HepG2 (cell line): ENCODE results near the gene RPL37. TPM values are rescaled to one million over a fixed set of nuclear protein-coding genes. Genes with fewer than 3 reads are reported as not detected.

ENCODE experiments used
- CCAR2 ChIP-seq: fragments of 200-400 bp; formaldehyde crosslinking; optimal IDR thresholded peaks from 2 replicates; pipeline ENCODE3; 2018; ENCODE audit warnings: low read depth, mild to moderate bottlenecking, low read length, moderate library complexity
- GRHL1 ChIP-seq: sonication (generic); formaldehyde crosslinking; conservative IDR thresholded peaks from 2 replicates; pipeline ENCODE4 v1.8.0; 2022; ENCODE audit warnings: missing genetic modification reagents
- KDM5B ChIP-seq: sonication (generic); formaldehyde crosslinking; IDR thresholded peaks from 2 replicates; pipeline ENCODE4 v1.4.0; 2020; ENCODE audit warnings: missing genetic modification reagents, mild to moderate bottlenecking, borderline replicate concordance
- MAFF ChIP-seq: IDR thresholded peaks from 2 replicates; pipeline ENCODE4 v1.6.1; 2011; ENCODE audit warnings: low read depth, low read length, improper control_type of control experiment
- SATB2 ChIP-seq: sonication (generic); formaldehyde crosslinking; IDR thresholded peaks from 2 replicates; pipeline ENCODE4 v1.5.0; 2020; ENCODE audit warnings: missing genetic modification reagents
- SMAD1 ChIP-seq: sonication (generic); formaldehyde crosslinking; IDR thresholded peaks from 2 replicates; pipeline ENCODE4 v1.4.0; 2020; ENCODE audit warnings: missing genetic modification reagents, low read depth, mild to moderate bottlenecking, borderline replicate concordance
- SRY ChIP-seq: sonication (generic); formaldehyde crosslinking; IDR thresholded peaks from 2 replicates; pipeline ENCODE4 v1.8.0; 2022; ENCODE audit warnings: mild to moderate bottlenecking, missing genetic modification reagents
- ZKSCAN5 ChIP-seq: sonication (generic); formaldehyde crosslinking; IDR thresholded peaks from 2 replicates; pipeline ENCODE4 v1.5.1; 2020; ENCODE audit warnings: mild to moderate bottlenecking, missing genetic modification reagents
- ZNF317 ChIP-seq: sonication (generic); formaldehyde crosslinking; IDR thresholded peaks from 2 replicates; pipeline ENCODE4 v1.5.0; 2020; ENCODE audit warnings: mild to moderate bottlenecking, missing genetic modification reagents
- ZNF318 ChIP-seq: sonication (generic); formaldehyde crosslinking; IDR thresholded peaks from 2 replicates; pipeline ENCODE4 v1.4.0; 2020; ENCODE audit warnings: mild to moderate bottlenecking, missing genetic modification reagents
- ZNF33B ChIP-seq: sonication (generic); formaldehyde crosslinking; IDR thresholded peaks from 2 replicates; pipeline ENCODE4 v1.5.1; 2020; ENCODE audit warnings: mild to moderate bottlenecking, missing genetic modification reagents
- ZNF7 ChIP-seq: IDR thresholded peaks from 2 replicates; pipeline ENCODE4 v1.6.1; 2016; ENCODE audit warnings: missing biosample characterization, missing genetic modification reagents
- polyA plus RNA-seq, 8 experiments: library from polyadenylated mRNA; depleted of rRNA in 3 of 8; stranded (reverse) in 7 of 8; unstranded in 1 of 8; fragments of >200 nt; fragmentation: Illumina TruSeq in 4 of 8; extraction: Trizol in 4 of 8; gene quantifications; 2 replicates each; pipeline versions ENCODE4 v1.2.1 to v1.2.3, GENCODE V29; 2011 to 2016; ENCODE audit warnings: low read depth in 4 of 8, missing spikeins in 1 of 8, mixed read lengths in 1 of 8; ENCODE audit not compliant: insufficient read depth in 1 of 8
- total RNA-seq, 5 experiments: library from RNA; depleted of rRNA; stranded (reverse); fragments of >200 nt; fragmentation: Illumina TruSeq; extraction: Trizol; gene quantifications; 2 replicates each; pipeline ENCODE4 v1.2.3, GENCODE V29; 2016; ENCODE audit warnings: low read depth in 1 of 5
- TF ChIP-seq, protein P1 (sequence below): IDR thresholded peaks from 2 replicates; pipeline ENCODE4 v1.6.1; 2016; ENCODE audit warnings: low read depth
- TF ChIP-seq, protein P2 (sequence below): sonication (generic); formaldehyde crosslinking; IDR thresholded peaks from 2 replicates; pipeline ENCODE4 v1.4.0; 2020; ENCODE audit warnings: missing genetic modification reagents, borderline replicate concordance

RPL37 gene
- total and polyA plus RNA-seq, 2 of the 13 experiments (the other 11 are each of a cell fraction or from before 2014, with no cell fraction given), result 1,981 to 3,367 TPM

DNA sequence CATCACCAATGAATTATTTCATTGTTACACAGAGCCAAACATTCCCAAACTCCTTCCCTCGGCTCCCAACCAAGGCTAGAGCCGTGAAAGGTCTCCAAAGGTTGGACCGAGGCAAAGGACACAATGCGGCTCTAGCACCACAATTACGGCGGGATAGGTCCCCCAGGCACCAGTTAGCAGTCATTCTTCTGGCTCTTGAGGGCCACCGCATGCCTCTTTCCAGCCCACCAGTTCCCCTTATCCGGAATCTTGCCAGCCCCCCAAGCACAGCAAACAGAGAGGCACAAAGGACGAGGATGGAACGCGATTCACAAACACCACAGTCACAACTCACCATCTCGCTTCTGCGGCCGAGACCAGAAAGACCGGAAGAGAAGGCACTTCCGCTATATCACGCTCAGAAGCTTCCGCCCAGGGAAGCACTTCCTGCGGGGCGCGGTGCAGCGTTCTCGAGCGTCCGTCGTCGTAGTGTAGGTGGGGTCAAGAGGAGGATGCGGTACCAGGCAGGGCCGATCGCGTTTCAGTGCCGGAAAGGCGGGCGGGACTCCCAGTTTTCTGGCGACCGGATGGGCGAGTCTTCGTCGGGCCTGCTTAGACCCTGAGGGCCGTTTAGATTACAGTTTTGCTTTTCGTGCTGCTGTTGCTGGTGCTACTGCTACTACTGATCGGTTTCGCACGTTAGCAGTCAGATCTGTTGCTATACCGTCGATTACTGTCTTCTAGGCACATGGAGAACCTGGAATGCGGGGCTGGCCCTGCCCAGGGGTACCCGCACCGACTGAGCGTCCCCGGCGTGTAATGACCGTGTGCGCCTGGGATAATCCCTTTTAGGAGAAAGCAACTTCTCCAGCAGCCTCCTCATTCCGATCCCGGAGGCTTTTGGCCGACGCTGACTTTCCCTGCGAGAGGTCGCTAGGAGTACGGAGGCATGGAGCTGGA, at the start of gene RPL37 (continued):
- TF ChIP-seq ZKSCAN5 (CRISPR knock-in tag) (no peak), ZNF7 (CRISPR knock-in tag) (no peak), MAFF (no peak), CCAR2 (peak; percentile 92), SATB2 (no peak), SRY (CRISPR knock-in tag) (no peak; the same call in 1 of the 2 replicates), ZNF318 (CRISPR knock-in tag) (no peak), SMAD1 (CRISPR knock-in tag) (peak; percentile 97; the same call in 1 of the 2 replicates), GRHL1 (CRISPR knock-in tag) (no peak; the same call in 1 of the 2 replicates), ZNF317 (peak; percentile 92), ZNF33B (CRISPR knock-in tag) (no peak), KDM5B (CRISPR knock-in tag) (peak; percentile 95)
- TF ChIP-seq, protein P1, sequence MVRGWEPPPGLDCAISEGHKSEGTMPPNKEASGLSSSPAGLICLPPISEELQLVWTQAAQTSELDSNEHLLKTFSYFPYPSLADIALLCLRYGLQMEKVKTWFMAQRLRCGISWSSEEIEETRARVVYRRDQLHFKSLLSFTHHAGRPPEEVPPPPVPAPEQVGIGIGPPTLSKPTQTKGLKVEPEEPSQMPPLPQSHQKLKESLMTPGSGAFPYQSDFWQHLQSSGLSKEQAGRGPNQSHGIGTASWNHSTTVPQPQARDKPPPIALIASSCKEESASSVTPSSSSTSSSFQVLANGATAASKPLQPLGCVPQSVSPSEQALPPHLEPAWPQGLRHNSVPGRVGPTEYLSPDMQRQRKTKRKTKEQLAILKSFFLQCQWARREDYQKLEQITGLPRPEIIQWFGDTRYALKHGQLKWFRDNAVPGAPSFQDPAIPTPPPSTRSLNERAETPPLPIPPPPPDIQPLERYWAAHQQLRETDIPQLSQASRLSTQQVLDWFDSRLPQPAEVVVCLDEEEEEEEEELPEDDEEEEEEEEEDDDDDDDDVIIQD, result peak; percentile 77
- TF ChIP-seq, protein P2, sequence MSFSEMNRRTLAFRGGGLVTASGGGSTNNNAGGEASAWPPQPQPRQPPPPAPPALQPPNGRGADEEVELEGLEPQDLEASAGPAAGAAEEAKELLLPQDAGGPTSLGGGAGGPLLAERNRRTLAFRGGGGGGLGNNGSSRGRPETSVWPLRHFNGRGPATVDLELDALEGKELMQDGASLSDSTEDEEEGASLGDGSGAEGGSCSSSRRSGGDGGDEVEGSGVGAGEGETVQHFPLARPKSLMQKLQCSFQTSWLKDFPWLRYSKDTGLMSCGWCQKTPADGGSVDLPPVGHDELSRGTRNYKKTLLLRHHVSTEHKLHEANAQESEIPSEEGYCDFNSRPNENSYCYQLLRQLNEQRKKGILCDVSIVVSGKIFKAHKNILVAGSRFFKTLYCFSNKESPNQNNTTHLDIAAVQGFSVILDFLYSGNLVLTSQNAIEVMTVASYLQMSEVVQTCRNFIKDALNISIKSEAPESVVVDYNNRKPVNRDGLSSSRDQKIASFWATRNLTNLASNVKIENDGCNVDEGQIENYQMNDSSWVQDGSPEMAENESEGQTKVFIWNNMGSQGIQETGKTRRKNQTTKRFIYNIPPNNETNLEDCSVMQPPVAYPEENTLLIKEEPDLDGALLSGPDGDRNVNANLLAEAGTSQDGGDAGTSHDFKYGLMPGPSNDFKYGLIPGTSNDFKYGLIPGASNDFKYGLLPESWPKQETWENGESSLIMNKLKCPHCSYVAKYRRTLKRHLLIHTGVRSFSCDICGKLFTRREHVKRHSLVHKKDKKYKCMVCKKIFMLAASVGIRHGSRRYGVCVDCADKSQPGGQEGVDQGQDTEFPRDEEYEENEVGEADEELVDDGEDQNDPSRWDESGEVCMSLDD (CRISPR knock-in tag), result no peak
